K562 (cell line): ENCODE measurements around the gene ACOT7. TPM values are rescaled to one million over a fixed set of nuclear protein-coding genes. Genes with fewer than 3 reads are reported as not detected.

ENCODE experiments used
- CHD7 ChIP-seq: fragments of 200-600 bp; sonication (generic); IDR thresholded peaks from one replicate; pipeline ENCODE4 v1.6.1; 2012; ENCODE audit warnings: mild to moderate bottlenecking, low read depth, low read length, inconsistent platforms
- DNMT1 ChIP-seq: fragments of 450-650 bp; IDR thresholded peaks from 2 replicates; pipeline ENCODE4 v1.6.1; 2016; ENCODE audit warnings: antibody characterized with exemption, mild to moderate bottlenecking
- KLF1 ChIP-seq: fragments of 450-650 bp; IDR thresholded peaks from 2 replicates; pipeline ENCODE4 v1.6.1; 2016; ENCODE audit warnings: missing genetic modification characterization, missing compliant biosample characterization
- TSHZ1 ChIP-seq: fragments of 250-450 bp; sonication (Bioruptor Pico); IDR thresholded peaks from 2 replicates; pipeline ENCODE4 v1.4.0; 2020; ENCODE audit warnings: mild to moderate bottlenecking, moderate library complexity
- polyA plus RNA-seq, 8 experiments: library from polyadenylated mRNA; depleted of rRNA in 4 of 8; stranded (reverse) in 5 of 8; unstranded in 3 of 8; fragments of >200 nt; fragmentation: Nextera tagmentation in 2 of 8; fragmentation: Illumina TruSeq in 1 of 8; extraction: Ambion mirVana in 2 of 8; extraction: Trizol in 1 of 8; gene quantifications; 2 replicates each; pipeline versions ENCODE4 v1.2.1 to v1.2.3, GENCODE V29; 2011 to 2014; ENCODE audit warnings: inconsistent platforms in 1 of 8, missing spikeins in 1 of 8
- total RNA-seq, 7 experiments: library from RNA; depleted of rRNA in 6 of 7; stranded (reverse); fragments of >200 nt in 6 of 7; fragmentation: Illumina TruSeq in 2 of 7; extraction: Trizol in 2 of 7; gene quantifications; 2 replicates each; pipeline versions ENCODE4 v1.2.1 to v1.2.3, GENCODE V29; 2011 to 2021; ENCODE audit warnings: low replicate concordance in 1 of 7

Gene ACOT7
- total and polyA plus RNA-seq, 9 of the 15 experiments (the other 6 are each of a cell fraction or from before 2014, with no cell fraction given): 7.0 to 92.6 (median 37.2) TPM

- no peak for TF ChIP-seq CHD7
- TF ChIP-seq TSHZ1 (CRISPR knock-in tag): no peak
- no peak for TF ChIP-seq KLF1 (tag)
- TF ChIP-seq DNMT1: no peak
Measured at GRCh38 chr1:6328696-6329095, 64.9 kb downstream of the ACOT7 start (continued).
